Activated CD8-positive, alpha-beta T cell treated with anti-CD3 and anti-CD28 coated beads for 36 hours (primary cell): Measurements from ENCODE around the gene CGB2. TPM values are rescaled to one million over a fixed set of nuclear protein-coding genes. Genes with fewer than 3 reads are reported as not detected.
"Not testable (repeated sequence)": the region's sequence is repeated elsewhere in the genome, so short reads cannot be mapped to it uniquely, and the experiment has no call there.

Source experiments
- ATAC-seq: fragments of 200-7000 bp; cut with Tn5 transposase; one replicate; pipeline ENCODE4 v1.10.0; 2021; ENCODE audit warnings: mild to moderate bottlenecking, moderate library complexity
- CTCF ChIA-PET: fragments of 350-600 bp; sonication (Branson Sonifier 250); formaldehyde crosslinking; loops from one replicate; lab custom pipeline; 2021; ENCODE audit warnings: antibody characterized with exemption; lab: Charles Lee
- POLR2A ChIA-PET: fragments of 350-600 bp; sonication (Branson Sonifier 250); formaldehyde crosslinking; loops from one replicate; lab custom pipeline; 2021; ENCODE audit warnings: antibody characterized with exemption; lab: Charles Lee
- DNase-seq: peaks from one replicate; pipeline ENCODE4 v3.0.0-alpha.2; 2020
- H3K27ac Mint-ChIP-seq: one replicate; pipeline ENCODE4 v1.8.0; 2021; ENCODE audit warnings: mild to moderate bottlenecking, mixed read lengths
- H3K27me3 Mint-ChIP-seq: one replicate; pipeline ENCODE4 v1.8.0; 2021; ENCODE audit warnings: mixed read lengths
- H3K36me3 Mint-ChIP-seq: one replicate; pipeline ENCODE4 v1.8.0; 2021; ENCODE audit warnings: low read depth, mixed read lengths
- H3K4me1 Mint-ChIP-seq: one replicate; pipeline ENCODE4 v1.8.0; 2021; ENCODE audit warnings: low read depth, mixed read lengths
- H3K4me3 Mint-ChIP-seq: one replicate; pipeline ENCODE4 v1.8.0; 2021; ENCODE audit warnings: mild to moderate bottlenecking, moderate library complexity, mixed read lengths
- H3K9me3 Mint-ChIP-seq: one replicate; pipeline ENCODE4 v1.8.0; 2021; ENCODE audit warnings: mixed read lengths
- CTCF ChIP-seq: fragments of 200-600 bp; IDR thresholded peaks from one replicate; pipeline ENCODE4 v1.8.0; 2022; ENCODE audit warnings: antibody characterized with exemption, mild to moderate bottlenecking
- intact Hi-C: fragments of 100-400 bp; cut with micrococcal nuclease; formaldehyde crosslinking; loops from one replicate; pipeline ENCODE4 v1.10.0; 2022
- total RNA-seq, 2 experiments: library from RNA; stranded (reverse); gene quantifications; one replicate each; pipeline ENCODE4 v1.2.3, GENCODE V29; 2021

Gene CGB2
- total RNA-seq, 2 experiments from 2014 or later, result not detected

GRCh38 chr19:49028686-49029085 lies 3.0 kb upstream of the CGB2 start:
- DNase-seq, CTCF ChIA-PET, ATAC-seq, H3K9me3 Mint-ChIP-seq, H3K36me3 Mint-ChIP-seq, H3K27me3 Mint-ChIP-seq, intact Hi-C loops, POLR2A ChIA-PET, H3K27ac Mint-ChIP-seq, H3K4me1 Mint-ChIP-seq, H3K4me3 Mint-ChIP-seq: not testable (repeated sequence)

- H3K36me3 Mint-ChIP-seq, intact Hi-C loops, POLR2A ChIA-PET, DNase-seq, H3K9me3 Mint-ChIP-seq, H3K4me3 Mint-ChIP-seq, CTCF ChIA-PET, H3K27me3 Mint-ChIP-seq, H3K27ac Mint-ChIP-seq, H3K4me1 Mint-ChIP-seq, ATAC-seq: not testable (repeated sequence)
Observed at GRCh38 chr19:49029749-49030148, 1.9 kb upstream of the CGB2 start.

GRCh38 chr19:49030323-49030722 lies 1.4 kb upstream of the CGB2 start:
- H3K36me3 Mint-ChIP-seq, POLR2A ChIA-PET, ATAC-seq, intact Hi-C loops, H3K27me3 Mint-ChIP-seq, H3K4me3 Mint-ChIP-seq, DNase-seq, CTCF ChIA-PET, H3K4me1 Mint-ChIP-seq, H3K27ac Mint-ChIP-seq, H3K9me3 Mint-ChIP-seq: not testable (repeated sequence)

- H3K27me3 Mint-ChIP-seq, intact Hi-C loops, H3K27ac Mint-ChIP-seq, POLR2A ChIA-PET, H3K36me3 Mint-ChIP-seq, CTCF ChIA-PET, H3K9me3 Mint-ChIP-seq, H3K4me3 Mint-ChIP-seq, H3K4me1 Mint-ChIP-seq: not testable (repeated sequence)
- DNase-seq, result peak; percentile 82
- TF ChIP-seq CTCF, result peak; percentile 72
- ATAC-seq, result peak; percentile 61
Observed at GRCh38 chr19:49036815-49037214, 5.1 kb downstream of the CGB2 start, which contains the start of gene CGB1. TSS of gene CGB1 (minus strand) at chr19:49036895. CDS start at chr19:49036711, 184 bp downstream.

- H3K4me3 Mint-ChIP-seq, H3K27me3 Mint-ChIP-seq, H3K4me1 Mint-ChIP-seq, intact Hi-C loops, DNase-seq, CTCF ChIA-PET, ATAC-seq, H3K27ac Mint-ChIP-seq, H3K36me3 Mint-ChIP-seq, H3K9me3 Mint-ChIP-seq, POLR2A ChIA-PET: not testable (repeated sequence)
Observed at GRCh38 chr19:49038111-49038510, 6.4 kb downstream of the CGB2 start.

GRCh38 chr19:49038557-49039276 lies 7.0 kb downstream of the CGB2 start:
- DNase-seq, H3K27ac Mint-ChIP-seq, H3K9me3 Mint-ChIP-seq, H3K36me3 Mint-ChIP-seq, H3K4me3 Mint-ChIP-seq, intact Hi-C loops, H3K4me1 Mint-ChIP-seq, CTCF ChIA-PET, POLR2A ChIA-PET, ATAC-seq, H3K27me3 Mint-ChIP-seq: not testable (repeated sequence)

GRCh38 chr19:49039736-49040135 lies 8.0 kb downstream of the CGB2 start:
- H3K9me3 Mint-ChIP-seq, intact Hi-C loops, H3K4me1 Mint-ChIP-seq, H3K4me3 Mint-ChIP-seq, H3K36me3 Mint-ChIP-seq, CTCF ChIA-PET, POLR2A ChIA-PET, DNase-seq, H3K27me3 Mint-ChIP-seq, H3K27ac Mint-ChIP-seq, ATAC-seq: not testable (repeated sequence)

- intact Hi-C loops, result no loop called here
- ChIA-PET CTCF (no interaction called here), POLR2A (no interaction called here)
- no peak for DNase-seq
- no peaks in the 10 kb centered on the region for H3K27me3 Mint-ChIP-seq
- no peak overlapping the region for H3K4me3 Mint-ChIP-seq
- no peak for ATAC-seq
- H3K27ac Mint-ChIP-seq, result no peak overlapping the region
- TF ChIP-seq CTCF, result no peak
- H3K4me1 Mint-ChIP-seq, result no peaks in the 10 kb centered on the region
- H3K36me3 Mint-ChIP-seq, result no peaks in the 10 kb centered on the region
- H3K9me3 Mint-ChIP-seq, result no peaks in the 10 kb centered on the region
Observed at GRCh38 chr19:49042177-49042576, 10.5 kb downstream of the CGB2 start.

GRCh38 chr19:49042666-49043065 lies 11.0 kb downstream of the CGB2 start:
- DNase-seq, H3K4me3 Mint-ChIP-seq, ATAC-seq, H3K27ac Mint-ChIP-seq, H3K27me3 Mint-ChIP-seq, CTCF ChIA-PET, POLR2A ChIA-PET, H3K9me3 Mint-ChIP-seq, H3K36me3 Mint-ChIP-seq, H3K4me1 Mint-ChIP-seq, intact Hi-C loops: not testable (repeated sequence)

GRCh38 chr19:49043548-49043947 lies 11.9 kb downstream of the CGB2 start, which contains the start of gene CGB5:
TSS of gene CGB5 (plus strand) at chr19:49043848. CDS start at chr19:49044210, 362 bp downstream.
- H3K9me3 Mint-ChIP-seq, POLR2A ChIA-PET, intact Hi-C loops, DNase-seq, H3K4me1 Mint-ChIP-seq, ATAC-seq, H3K27ac Mint-ChIP-seq, H3K27me3 Mint-ChIP-seq, H3K4me3 Mint-ChIP-seq, H3K36me3 Mint-ChIP-seq, CTCF ChIA-PET: not testable (repeated sequence)
